Right lobe of liver (tissue), 4 donors: Measurements from ENCODE around the gene CDX1.

ENCODE experiments used
- POLR2A ChIP-seq: fragments of 450-650 bp; IDR thresholded peaks from one replicate; pipeline ENCODE4 v1.6.1; 2017; ENCODE audit warnings: antibody characterized with exemption, mild to moderate bottlenecking
- TF ChIP-seq, protein P1 (sequence below), 4 donors: fragments of 200-600 bp in 3 of 4; fragments of 450-650 bp in 1 of 4; IDR thresholded peaks; one replicate each; pipeline versions ENCODE4 v1.5.1 to v1.8.0; 2016 to 2022; ENCODE audit warnings: antibody characterized with exemption in 4 of 4, mild to moderate bottlenecking in 2 of 4
- donor health status: DM: no; HTN: no; CAD: no.
- donor health status: DM: no; HTN: no; CAD: no.
- donor health status: DM: no; HTN: yes; CAD: no.

GRCh38 chr5:150164211-150164980 lies 2.2 kb upstream of the CDX1 start:
- TF ChIP-seq, protein P1, sequence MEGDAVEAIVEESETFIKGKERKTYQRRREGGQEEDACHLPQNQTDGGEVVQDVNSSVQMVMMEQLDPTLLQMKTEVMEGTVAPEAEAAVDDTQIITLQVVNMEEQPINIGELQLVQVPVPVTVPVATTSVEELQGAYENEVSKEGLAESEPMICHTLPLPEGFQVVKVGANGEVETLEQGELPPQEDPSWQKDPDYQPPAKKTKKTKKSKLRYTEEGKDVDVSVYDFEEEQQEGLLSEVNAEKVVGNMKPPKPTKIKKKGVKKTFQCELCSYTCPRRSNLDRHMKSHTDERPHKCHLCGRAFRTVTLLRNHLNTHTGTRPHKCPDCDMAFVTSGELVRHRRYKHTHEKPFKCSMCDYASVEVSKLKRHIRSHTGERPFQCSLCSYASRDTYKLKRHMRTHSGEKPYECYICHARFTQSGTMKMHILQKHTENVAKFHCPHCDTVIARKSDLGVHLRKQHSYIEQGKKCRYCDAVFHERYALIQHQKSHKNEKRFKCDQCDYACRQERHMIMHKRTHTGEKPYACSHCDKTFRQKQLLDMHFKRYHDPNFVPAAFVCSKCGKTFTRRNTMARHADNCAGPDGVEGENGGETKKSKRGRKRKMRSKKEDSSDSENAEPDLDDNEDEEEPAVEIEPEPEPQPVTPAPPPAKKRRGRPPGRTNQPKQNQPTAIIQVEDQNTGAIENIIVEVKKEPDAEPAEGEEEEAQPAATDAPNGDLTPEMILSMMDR (IDR thresholded peaks at IDR 0.05): no peak
- TF ChIP-seq POLR2A: no peak
